Body of pancreas (tissue), 4 donors: ENCODE data around the gene NR6A1. TPM values are rescaled to one million over a fixed set of nuclear protein-coding genes. Genes with fewer than 3 reads are reported as not detected.

Source experiments
- ATAC-seq: fragments of 150-250 bp; one replicate; pipeline ENCODE4 v1.9.1; 2016
- DNase-seq, 4 donors: peaks; one replicate each; pipeline ENCODE4 v3.0.0-alpha.2; 2019
- H3K27ac ChIP-seq, 4 donors: fragments of 200-600 bp; sonication (generic); 1 replicate in 3 of 4; 2 replicates in 1 of 4; pipeline versions ENCODE4 v1.5.1 to v1.6.1; 2016 to 2019; ENCODE audit warnings: mild to moderate bottlenecking in 1 of 4, mixed read lengths in 1 of 4, moderate library complexity in 1 of 4
- H3K27me3 ChIP-seq, 2 donors: fragments of 200-600 bp; sonication (generic); one replicate each; pipeline ENCODE4 v1.6.0; 2016; ENCODE audit warnings: mild to moderate bottlenecking in 1 of 2
- H3K36me3 ChIP-seq, 2 donors: fragments of 200-600 bp; sonication (generic); replicated peaks in 1 of 2; 2 replicates each; pipeline ENCODE4 v1.5.1; 2016; ENCODE audit warnings: low read depth in 2 of 2; ENCODE audit not compliant: insufficient read depth in 1 of 2
- H3K4me1 ChIP-seq: fragments of 200-600 bp; sonication (generic); one replicate; pipeline ENCODE4 v1.6.0; 2016
- H3K4me3 ChIP-seq, 2 donors: fragments of 200-600 bp; sonication (generic); 1 replicate in 1 of 2; 2 replicates in 1 of 2; pipeline ENCODE4 v1.5.1; 2016 to 2019
- H3K9me3 ChIP-seq, 3 donors: fragments of 200-600 bp; sonication (generic); 1 replicate in 2 of 3; 2 replicates in 1 of 3; pipeline ENCODE4 v1.5.1; 2016
- CTCF ChIP-seq, 7 experiments: fragments of 450-650 bp in 4 of 7; fragments of 200-600 bp in 3 of 7; sonication (generic) in 3 of 7; IDR thresholded peaks; one replicate each; pipeline ENCODE4 v1.5.1; 2016 to 2019; ENCODE audit warnings: antibody characterized with exemption in 7 of 7
- POLR2A ChIP-seq, 3 donors: fragments of 450-650 bp; IDR thresholded peaks; one replicate each; pipeline ENCODE4 v1.6.1; 2016; ENCODE audit warnings: antibody characterized with exemption in 3 of 3, mild to moderate bottlenecking in 2 of 3
- WGBS, 2 donors: methylation state at CpG; one replicate each; pipeline ENCODE4 v1.1.5; 2017; 5-methylcytosine and 5-hydroxymethylcytosine counted together
- intact Hi-C: fragments of 100-400 bp; cut with DNase I; formaldehyde crosslinking; loops from one replicate; pipeline ENCODE4 v1.15.1; 2023
- total RNA-seq, 2 donors: library from RNA; depleted of rRNA; stranded (reverse); fragments of >200 nt; gene quantifications; one replicate each; pipeline ENCODE4 v1.1.0, GENCODE V29; 2016

NR6A1 gene
- total RNA-seq, 2 donors from 2014 or later: 3.3 to 3.9 TPM

GRCh38 chr9:124593651-124594058, 177.5 kb downstream of the NR6A1 start:
- DNase-seq (no peak), ATAC-seq (no peak)
- Histone ChIP-seq H3K36me3 (no peaks in the 10 kb centered on the region), H3K4me1 (peaks cover 16% of the 10 kb centered on the region), H3K27ac (no peak overlapping the region), H3K27me3 (no peaks in the 10 kb centered on the region), H3K9me3 (no peaks in the 10 kb centered on the region), H3K4me3 (no peak overlapping the region)
- intact Hi-C loops: no loop called here
- WGBS, 2 donors: 46 to 49% methylated on average over 4 of the region's 4 CpGs
- no peak for TF ChIP-seq POLR2A (IDR thresholded peaks at IDR 0.05)
- no peak for TF ChIP-seq CTCF (IDR thresholded peaks at IDR 0.05)

DNA sequence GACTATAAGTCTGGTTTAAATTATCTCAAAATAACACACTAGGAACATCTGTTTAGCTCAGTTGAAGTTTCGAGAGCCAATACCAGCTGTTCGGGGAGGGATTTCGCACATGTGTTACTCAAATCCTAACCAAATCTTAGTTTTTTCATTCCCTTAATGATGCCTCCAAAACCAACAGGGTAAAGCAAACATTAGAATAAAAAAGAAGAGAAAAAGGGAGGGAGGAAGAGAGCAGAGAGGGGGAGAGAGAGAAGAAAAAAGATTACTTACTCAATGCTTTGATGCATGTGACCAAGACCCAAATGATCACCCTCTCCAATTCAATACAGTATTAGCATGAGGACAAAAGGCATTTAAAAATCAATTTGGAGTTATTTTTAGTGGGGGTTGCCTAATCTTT, 177.9 kb downstream of the NR6A1 start:
- Histone ChIP-seq H3K4me1 (peaks cover 16% of the 10 kb centered on the region), H3K9me3 (no peaks in the 10 kb centered on the region), H3K27ac (no peak overlapping the region), H3K4me3 (no peak overlapping the region), H3K27me3 (no peaks in the 10 kb centered on the region), H3K36me3 (no peaks in the 10 kb centered on the region)
- DNase-seq: no peak
- WGBS, 2 donors: 87 to 97% methylated on average over 3 of the region's 3 CpGs
- no peak for ATAC-seq
- TF ChIP-seq POLR2A (IDR thresholded peaks at IDR 0.05) (no peak), CTCF (IDR thresholded peaks at IDR 0.05) (no peak)
- intact Hi-C loops: no loop called here

- peak in 1 of 4 donors; percentile 9 for DNase-seq
- TF ChIP-seq POLR2A (IDR thresholded peaks at IDR 0.05) (no peak), CTCF (IDR thresholded peaks at IDR 0.05) (no peak)
- Histone ChIP-seq H3K27me3 (no peaks in the 10 kb centered on the region), H3K27ac (no peak overlapping the region), H3K9me3 (no peaks in the 10 kb centered on the region), H3K4me1 (peaks cover 14% of the 10 kb centered on the region), H3K36me3 (no peaks in the 10 kb centered on the region), H3K4me3 (no peak overlapping the region)
- no peak for ATAC-seq
- intact Hi-C loops: no loop called here
- WGBS, 2 donors: 73 to 74% methylated on average over 6 of the region's 6 CpGs
Measured at GRCh38 chr9:124590889-124591641, 180.0 kb downstream of the NR6A1 start.

- H3K4me1 ChIP-seq: no peaks in the 10 kb centered on the region
- H3K27me3 ChIP-seq: no peaks in the 10 kb centered on the region
- ATAC-seq (no peak), DNase-seq (no peak)
- WGBS, 2 donors: 61 to 77% methylated on average over 5 of the region's 5 CpGs
- intact Hi-C loops: no loop called here
- H3K4me3 ChIP-seq: no peak overlapping the region
- H3K27ac ChIP-seq: no peak overlapping the region
- H3K9me3 ChIP-seq: no peaks in the 10 kb centered on the region
- H3K36me3 ChIP-seq: no peaks in the 10 kb centered on the region
- no peak for TF ChIP-seq CTCF (IDR thresholded peaks at IDR 0.05)
- TF ChIP-seq POLR2A (IDR thresholded peaks at IDR 0.05): no peak
Measured at GRCh38 chr9:124584631-124585030, 186.5 kb downstream of the NR6A1 start.

GRCh38 chr9:124583134-124583533, 188.0 kb downstream of the NR6A1 start:
- Histone ChIP-seq H3K4me3 (no peak overlapping the region), H3K27ac (no peak overlapping the region), H3K9me3 (no peaks in the 10 kb centered on the region), H3K27me3 (no peaks in the 10 kb centered on the region), H3K4me1 (no peaks in the 10 kb centered on the region), H3K36me3 (no peaks in the 10 kb centered on the region)
- DNase-seq (no peak), ATAC-seq (no peak)
- intact Hi-C loops: no loop called here
- TF ChIP-seq CTCF (IDR thresholded peaks at IDR 0.05) (no peak), POLR2A (IDR thresholded peaks at IDR 0.05) (no peak)
- 59 to 71% methylated on average over 1 of the region's 1 CpG for WGBS, 2 donors
